ENCODE measurements around the gene OPRL1. TPM values are rescaled to one million over a fixed set of nuclear protein-coding genes. Genes with fewer than 3 reads are reported as not detected.

The OPRL1 gene
- total and polyA plus RNA-seq, 2 of the 8 experiments (the other 6 are each of a cell fraction or from before 2014, with no cell fraction given) = 0.63 to 0.98 TPM

DNA sequence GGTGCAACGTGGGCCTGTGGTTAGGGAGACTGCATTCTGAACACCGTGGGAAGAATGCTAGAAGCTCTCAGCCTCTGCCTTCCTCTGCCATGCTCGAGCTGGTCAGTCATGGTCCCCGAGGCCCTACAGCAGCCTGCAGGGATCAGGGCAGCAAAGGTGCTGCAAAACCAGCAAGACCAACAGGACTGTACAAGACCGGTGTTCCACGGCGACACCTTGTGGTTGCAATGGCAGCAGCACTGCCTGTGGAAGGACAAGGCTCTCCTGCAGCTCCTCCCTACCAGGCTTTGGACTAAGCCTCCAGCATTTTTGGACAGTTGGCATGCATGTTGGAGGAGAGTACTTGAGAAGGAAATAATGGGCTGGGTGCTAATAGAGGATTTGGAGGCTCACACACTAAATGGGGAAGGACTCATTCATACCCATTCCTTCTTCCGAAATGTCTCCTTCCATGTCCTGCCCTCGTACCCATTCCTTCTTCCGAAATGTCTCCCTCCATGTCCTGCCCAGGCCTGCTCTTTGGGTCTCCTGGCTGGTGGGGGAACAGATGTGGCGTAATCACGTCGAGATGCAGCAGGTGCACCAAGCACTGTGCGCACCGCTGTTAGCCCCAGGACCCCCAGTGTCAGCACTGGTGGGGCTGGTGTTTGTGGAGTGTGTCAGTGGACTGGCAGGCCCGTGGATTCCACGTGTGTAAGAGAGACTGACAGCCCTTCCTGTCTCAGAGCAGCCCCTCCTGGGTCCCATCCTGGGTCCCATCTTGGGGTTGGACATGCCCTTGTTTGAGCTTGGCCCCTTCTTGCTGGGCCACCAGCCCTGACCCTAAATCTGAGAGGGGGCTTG, 65.8 kb downstream of the OPRL1 start:
- TF ChIP-seq BACH1 (IDR thresholded peaks at IDR 0.05; ENCODE audit: low read length) (no peak), RAD21 (IDR thresholded peaks at IDR 0.05 in 1 of 2, conservative IDR thresholded peaks at IDR 0.05 in 1 of 2; ENCODE audit: low read depth in 2 of 2, low read length in 2 of 2) (peak; percentile 35 to 49)
- TF ChIP-seq, protein P1, sequence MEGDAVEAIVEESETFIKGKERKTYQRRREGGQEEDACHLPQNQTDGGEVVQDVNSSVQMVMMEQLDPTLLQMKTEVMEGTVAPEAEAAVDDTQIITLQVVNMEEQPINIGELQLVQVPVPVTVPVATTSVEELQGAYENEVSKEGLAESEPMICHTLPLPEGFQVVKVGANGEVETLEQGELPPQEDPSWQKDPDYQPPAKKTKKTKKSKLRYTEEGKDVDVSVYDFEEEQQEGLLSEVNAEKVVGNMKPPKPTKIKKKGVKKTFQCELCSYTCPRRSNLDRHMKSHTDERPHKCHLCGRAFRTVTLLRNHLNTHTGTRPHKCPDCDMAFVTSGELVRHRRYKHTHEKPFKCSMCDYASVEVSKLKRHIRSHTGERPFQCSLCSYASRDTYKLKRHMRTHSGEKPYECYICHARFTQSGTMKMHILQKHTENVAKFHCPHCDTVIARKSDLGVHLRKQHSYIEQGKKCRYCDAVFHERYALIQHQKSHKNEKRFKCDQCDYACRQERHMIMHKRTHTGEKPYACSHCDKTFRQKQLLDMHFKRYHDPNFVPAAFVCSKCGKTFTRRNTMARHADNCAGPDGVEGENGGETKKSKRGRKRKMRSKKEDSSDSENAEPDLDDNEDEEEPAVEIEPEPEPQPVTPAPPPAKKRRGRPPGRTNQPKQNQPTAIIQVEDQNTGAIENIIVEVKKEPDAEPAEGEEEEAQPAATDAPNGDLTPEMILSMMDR (IDR thresholded peaks at IDR 0.05; ENCODE audit: control extremely low read depth in 1 of 3, insufficient read depth in 1 of 3, low read depth in 1 of 3, low read length in 3 of 3) = peak; percentile 65 to 89 (median 85)
- no peak overlapping the region for H2BK5ac ChIP-seq (ENCODE audit: low read depth, low read length)
- 0 out of 2 replicates have a peak overlapping the region, but pooled peaks have one; percentile 35 for H4K8ac ChIP-seq (ENCODE audit: extremely low read depth, insufficient read depth, low read length)
- no peaks in the 10 kb centered on the region for H3K27me3 ChIP-seq (replicated peaks in 1 of 4; ENCODE audit: control insufficient read depth in 3 of 4, extremely low read depth in 1 of 4, insufficient read depth in 3 of 4, low read length in 3 of 4)
- H3K9ac ChIP-seq (replicated peaks in 1 of 4; ENCODE audit: extremely low read depth in 1 of 4, low read depth in 3 of 4, low read length in 3 of 4) = no peak overlapping the region
- H4K5ac ChIP-seq (ENCODE audit: insufficient read length, low read depth, low read length) = no peak overlapping the region
- FAIRE-seq (no peak), DNase-seq (ENCODE audit: low read depth in 1 of 2, low spot score in 2 of 2) (peak in 1 of 2 experiments; percentile 78)
- no peak overlapping the region for H3K27ac ChIP-seq (ENCODE audit: low read depth, low read length)
- 92% methylated on average over 17 of the region's 17 CpGs; no CpG with 5 or more reads in 1 of the 2 experiments for WGBS, 2 experiments (ENCODE audit: extremely low coverage in 1 of 2, insufficient coverage in 1 of 2, insufficient read length in 1 of 2, insufficient replicate concordance in 2 of 2, low coverage in 1 of 2, low lambda C conversion rate in 2 of 2, missing lambda C conversion rate in 1 of 2)
- H2AFZ ChIP-seq (ENCODE audit: low read length) = no peak overlapping the region
- no peak overlapping the region for H3K14ac ChIP-seq (ENCODE audit: insufficient read length)
- H3K36me3 ChIP-seq (ENCODE audit: control insufficient read depth in 2 of 4, insufficient read depth in 4 of 4, low read length in 3 of 4) = no peaks in the 10 kb centered on the region; a peak in 1 of 8 replicates
- no peak overlapping the region for H2BK15ac ChIP-seq (ENCODE audit: low read length)
- H3K4me3 ChIP-seq (ENCODE audit: extremely low read depth in 1 of 4, insufficient read depth in 2 of 4, low read depth in 3 of 4, low read length in 4 of 4) = no peak overlapping the region
- no peak overlapping the region for H3K23ac ChIP-seq (ENCODE audit: insufficient read length)
- no peaks in the 10 kb centered on the region for H3K79me2 ChIP-seq (ENCODE audit: control insufficient read depth in 1 of 2, insufficient read depth in 2 of 2, low read length in 2 of 2)
- H2BK120ac ChIP-seq (replicated peaks; ENCODE audit: low read depth, low read length) = no peak overlapping the region
- peaks cover 19 to 21% of the 10 kb centered on the region in 2 experiments for H3K9me3 ChIP-seq (ENCODE audit: insufficient read depth in 2 of 2, low read depth in 1 of 2, low read length in 1 of 2)
- peaks cover 0 to 8% (median 0%) of the 10 kb centered on the region in 4 experiments; a peak in 1 of 7 replicates for H3K4me1 ChIP-seq (replicated peaks in 1 of 4; ENCODE audit: control insufficient read depth in 3 of 4, insufficient read depth in 4 of 4, low read length in 3 of 4)
- H2BK12ac ChIP-seq (ENCODE audit: low read depth, low read length) = no peak overlapping the region
- ChIA-PET POLR2A (ENCODE audit: partially characterized antibody) (no interaction called here), CTCF (ENCODE audit: partially characterized antibody) (interaction anchor here (0.6 to 4.6 kb wide), 16 partner anchors 9 to 138 kb away, joined by 3 to 16 read pairs (median 5); no protein-coding TSS in a partner anchor)
- H3K4ac ChIP-seq (replicated peaks; ENCODE audit: insufficient read length, low read depth, low read length) = no peak overlapping the region
- no peak overlapping the region; the same call in 1 of the 2 replicates for H2BK20ac ChIP-seq (ENCODE audit: low read length)
- H3K56ac ChIP-seq (replicated peaks; ENCODE audit: insufficient read length, low read depth, low read length) = no peak overlapping the region
- H3K23me2 ChIP-seq (ENCODE audit: low read depth, low read length) = no peaks in the 10 kb centered on the region
- H4K91ac ChIP-seq (replicated peaks; ENCODE audit: insufficient read length, low read length) = no peak overlapping the region
- H3K18ac ChIP-seq (ENCODE audit: extremely low read depth, low read length) = no peak overlapping the region
- no peak overlapping the region for H2AK5ac ChIP-seq (ENCODE audit: low read depth, low read length)
- H3K79me1 ChIP-seq (ENCODE audit: low read depth, low read length) = no peaks in the 10 kb centered on the region
- H3K4me2 ChIP-seq (ENCODE audit: insufficient read depth in 1 of 2, low read depth in 2 of 2, low read length in 2 of 2) = no peak overlapping the region
- peaks cover 0 to 3% of the 10 kb centered on the region in 2 experiments for H4K20me1 ChIP-seq (replicated peaks in 1 of 2; ENCODE audit: control insufficient read depth in 1 of 2, insufficient read depth in 2 of 2, low read length in 2 of 2)
